ENCODE measurements around the gene SVIL. TPM values are rescaled to one million over a fixed set of nuclear protein-coding genes. Genes with fewer than 3 reads are reported as not detected.
"Not testable (repeated sequence)": the region's sequence is repeated elsewhere in the genome, so short reads cannot be mapped to it uniquely, and the experiment has no call there.

SVIL gene
- polyA plus RNA-seq, 1 donor from 2014 or later = 7.3 TPM

DNA sequence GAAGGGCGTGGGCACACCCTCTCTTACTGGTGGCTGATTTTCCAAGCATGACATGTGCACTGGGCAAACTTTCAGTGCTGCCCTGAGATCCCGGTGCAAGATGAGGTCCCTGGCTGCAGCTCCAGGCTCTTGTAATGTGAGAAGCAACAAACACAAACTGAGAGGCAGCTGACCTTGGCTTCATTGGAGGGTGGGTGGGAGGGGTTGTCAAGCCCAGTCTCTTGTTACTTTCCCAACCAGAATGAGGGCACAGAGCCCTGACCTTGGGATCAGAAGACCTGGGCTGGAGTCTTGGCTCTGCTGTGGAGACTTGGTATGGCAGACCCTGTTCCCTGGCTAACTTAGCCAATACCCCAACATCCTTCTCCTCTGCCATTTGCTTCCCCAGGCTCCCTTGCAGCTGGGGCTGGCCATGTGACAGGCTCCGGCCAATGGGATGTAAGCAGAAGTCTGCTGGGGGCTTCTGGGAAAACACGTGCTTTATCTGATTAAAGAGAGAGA, 170.1 kb downstream of the SVIL start:
- H3K9me3 ChIP-seq (ENCODE audit: low read length); H3K36me3 ChIP-seq (ENCODE audit: insufficient read depth, low read length); H3K4me2 ChIP-seq (ENCODE audit: low read length); H3K4me3 ChIP-seq (ENCODE audit: low read length); H3K9ac ChIP-seq (ENCODE audit: low read length); H3K27ac ChIP-seq (ENCODE audit: low read length); H3K27me3 ChIP-seq (ENCODE audit: insufficient read depth, low read depth, low read length); H3K9me2 ChIP-seq (ENCODE audit: insufficient read depth, low read length); H2AFZ ChIP-seq (ENCODE audit: low read depth, low read length); H4K20me1 ChIP-seq (ENCODE audit: insufficient read depth); H3F3A ChIP-seq (ENCODE audit: insufficient read depth, low read length, poor library complexity, severe bottlenecking); H3K79me2 ChIP-seq (replicated peaks; ENCODE audit: insufficient read depth, low read length): not testable (repeated sequence)

- Histone ChIP-seq H3K79me2 (replicated peaks; ENCODE audit: insufficient read depth, low read length) (no peaks in the 10 kb centered on the region), H3K9ac (ENCODE audit: low read length) (no peak overlapping the region), H3K9me3 (ENCODE audit: low read length) (no peaks in the 10 kb centered on the region), H3K27ac (ENCODE audit: low read length) (no peak overlapping the region), H3K36me3 (ENCODE audit: insufficient read depth, low read length) (no peaks in the 10 kb centered on the region), H3F3A (ENCODE audit: insufficient read depth, low read length, poor library complexity, severe bottlenecking) (no peaks in the 10 kb centered on the region), H3K4me2 (ENCODE audit: low read length) (no peak overlapping the region), H3K4me3 (ENCODE audit: low read length) (no peak overlapping the region), H4K20me1 (ENCODE audit: insufficient read depth) (no peaks in the 10 kb centered on the region), H3K9me2 (ENCODE audit: insufficient read depth, low read length) (no peaks in the 10 kb centered on the region), H3K27me3 (ENCODE audit: insufficient read depth, low read depth, low read length) (no peaks in the 10 kb centered on the region), H2AFZ (ENCODE audit: low read depth, low read length) (no peak overlapping the region)
- TF ChIP-seq POLR2AphosphoS5 (IDR thresholded peaks at IDR 0.05) (no peak), REST (IDR thresholded peaks at IDR 0.05; ENCODE audit: borderline replicate concordance) (no peak), CTCF (IDR thresholded peaks at IDR 0.05; ENCODE audit: poor library complexity, severe bottlenecking) (no peak), EP300 (conservative IDR thresholded peaks at IDR 0.05; ENCODE audit: poor library complexity, severe bottlenecking) (no peak), EZH2 (IDR thresholded peaks at IDR 0.05; ENCODE audit: borderline replicate concordance, insufficient read depth, low read length, poor library complexity, severe bottlenecking) (no peak), SMC3 (conservative IDR thresholded peaks at IDR 0.05; ENCODE audit: poor library complexity) (no peak), MXI1 (conservative IDR thresholded peaks at IDR 0.05; ENCODE audit: poor library complexity, severe bottlenecking) (no peak), TAF1 (IDR thresholded peaks at IDR 0.05; ENCODE audit: low read depth) (no peak)
Observed at GRCh38 chr10:29461042-29461441, 173.7 kb downstream of the SVIL start.

GRCh38 chr10:29458190-29458589, 176.6 kb downstream of the SVIL start:
- not testable (repeated sequence) for H3K9me2 ChIP-seq (ENCODE audit: insufficient read depth, low read length); H3K9me3 ChIP-seq (ENCODE audit: low read length); H4K20me1 ChIP-seq (ENCODE audit: insufficient read depth); H3K9ac ChIP-seq (ENCODE audit: low read length); H3K27ac ChIP-seq (ENCODE audit: low read length); H3K4me2 ChIP-seq (ENCODE audit: low read length); H3K4me3 ChIP-seq (ENCODE audit: low read length); H3K36me3 ChIP-seq (ENCODE audit: insufficient read depth, low read length); H3K27me3 ChIP-seq (ENCODE audit: insufficient read depth, low read depth, low read length); H3F3A ChIP-seq (ENCODE audit: insufficient read depth, low read length, poor library complexity, severe bottlenecking); H3K79me2 ChIP-seq (replicated peaks; ENCODE audit: insufficient read depth, low read length); H2AFZ ChIP-seq (ENCODE audit: low read depth, low read length)
